Mononuclear cell (primary cell): ENCODE measurements around the gene AOPEP. TPM values are rescaled to one million over a fixed set of nuclear protein-coding genes. Genes with fewer than 3 reads are reported as not detected.
"Not testable (repeated sequence)": the region's sequence is repeated elsewhere in the genome, so short reads cannot be mapped to it uniquely, and the experiment has no call there.

Source experiments
- H3K27me3 ChIP-seq: 2 replicates; pipeline ENCODE4 v1.6.0; 2011; ENCODE audit warnings: low read length, control low read depth; ENCODE audit not compliant: insufficient read depth
- H3K4me1 ChIP-seq: 2 replicates; pipeline ENCODE4 v1.5.1; 2011; ENCODE audit warnings: mild to moderate bottlenecking, low read length, control low read depth; ENCODE audit not compliant: insufficient read depth
- H3K4me3 ChIP-seq: 2 replicates; pipeline ENCODE4 v1.5.1; 2011; ENCODE audit warnings: mild to moderate bottlenecking, low read length, moderate library complexity
- H3K9me3 ChIP-seq: 2 replicates; pipeline ENCODE4 v1.5.1; 2011; ENCODE audit warnings: low read depth, mild to moderate bottlenecking, control low read depth, low read length
- total RNA-seq: library from RNA; depleted of rRNA; stranded (reverse); fragments of >200 nt; gene quantifications from one replicate; pipeline ENCODE4 v1.2.3, GENCODE V29; 2012

AOPEP gene
- total RNA-seq, 1 donor, result 6.2 TPM

GRCh38 chr9:95018099-95018936 is 291.8 kb downstream of the AOPEP start:
- Histone ChIP-seq H3K9me3 (no peaks in the 10 kb centered on the region), H3K27me3 (no peaks in the 10 kb centered on the region), H3K4me3 (no peak overlapping the region), H3K4me1 (no peaks in the 10 kb centered on the region)

GRCh38 chr9:95020644-95021043 is 294.1 kb downstream of the AOPEP start:
- H3K4me1 ChIP-seq, H3K4me3 ChIP-seq, H3K27me3 ChIP-seq, H3K9me3 ChIP-seq: not testable (repeated sequence)

GRCh38 chr9:95021166-95021886 is 294.8 kb downstream of the AOPEP start:
- Histone ChIP-seq H3K27me3 (no peaks in the 10 kb centered on the region), H3K4me3 (no peak overlapping the region), H3K4me1 (no peaks in the 10 kb centered on the region), H3K9me3 (no peaks in the 10 kb centered on the region)

GRCh38 chr9:95022657-95023056 is 296.2 kb downstream of the AOPEP start:
- no peaks in the 10 kb centered on the region for H3K27me3 ChIP-seq
- no peaks in the 10 kb centered on the region for H3K4me1 ChIP-seq
- no peaks in the 10 kb centered on the region for H3K9me3 ChIP-seq
- no peak overlapping the region for H3K4me3 ChIP-seq

GRCh38 chr9:95023217-95024003 is 296.9 kb downstream of the AOPEP start:
- Histone ChIP-seq H3K27me3 (no peaks in the 10 kb centered on the region), H3K4me1 (no peaks in the 10 kb centered on the region), H3K4me3 (no peak overlapping the region), H3K9me3 (no peaks in the 10 kb centered on the region)

GRCh38 chr9:95024097-95024671 is 297.7 kb downstream of the AOPEP start:
- Histone ChIP-seq H3K9me3 (no peaks in the 10 kb centered on the region), H3K27me3 (no peaks in the 10 kb centered on the region), H3K4me1 (no peaks in the 10 kb centered on the region), H3K4me3 (no peak overlapping the region)

GRCh38 chr9:95025213-95026147 is 299.0 kb downstream of the AOPEP start:
- no peaks in the 10 kb centered on the region for H3K9me3 ChIP-seq
- no peaks in the 10 kb centered on the region for H3K4me1 ChIP-seq
- no peak overlapping the region for H3K4me3 ChIP-seq
- no peaks in the 10 kb centered on the region for H3K27me3 ChIP-seq

GRCh38 chr9:95026148-95026524 is 299.6 kb downstream of the AOPEP start:
- no peak overlapping the region for H3K4me3 ChIP-seq
- no peaks in the 10 kb centered on the region for H3K9me3 ChIP-seq
- no peaks in the 10 kb centered on the region for H3K27me3 ChIP-seq
- no peaks in the 10 kb centered on the region for H3K4me1 ChIP-seq

- Histone ChIP-seq H3K4me1 (no peaks in the 10 kb centered on the region), H3K27me3 (no peaks in the 10 kb centered on the region), H3K4me3 (no peak overlapping the region), H3K9me3 (no peaks in the 10 kb centered on the region)
Observed at GRCh38 chr9:95027914-95028852, 301.7 kb downstream of the AOPEP start.

GRCh38 chr9:95028853-95029219 is 302.3 kb downstream of the AOPEP start:
- Histone ChIP-seq H3K4me1 (no peaks in the 10 kb centered on the region), H3K27me3 (no peaks in the 10 kb centered on the region), H3K9me3 (no peaks in the 10 kb centered on the region), H3K4me3 (no peak overlapping the region)

- no peaks in the 10 kb centered on the region for H3K27me3 ChIP-seq
- no peak overlapping the region for H3K4me3 ChIP-seq
- H3K4me1 ChIP-seq, result no peaks in the 10 kb centered on the region
- H3K9me3 ChIP-seq, result no peaks in the 10 kb centered on the region
Observed at GRCh38 chr9:95029288-95029687, 302.8 kb downstream of the AOPEP start.

- H3K27me3 ChIP-seq, result no peaks in the 10 kb centered on the region
- H3K4me3 ChIP-seq, result no peak overlapping the region
- H3K4me1 ChIP-seq, result no peaks in the 10 kb centered on the region
- H3K9me3 ChIP-seq, result no peaks in the 10 kb centered on the region
Observed at GRCh38 chr9:95029720-95030119, 303.2 kb downstream of the AOPEP start.

- H3K9me3 ChIP-seq, result no peaks in the 10 kb centered on the region
- H3K4me1 ChIP-seq, result no peaks in the 10 kb centered on the region
- no peaks in the 10 kb centered on the region for H3K27me3 ChIP-seq
- H3K4me3 ChIP-seq, result no peak overlapping the region
Observed at GRCh38 chr9:95030344-95030743, 303.8 kb downstream of the AOPEP start.
